OCI-LY3 (cell line): Measurements from ENCODE around the gene SRM.

Experiments used
- CTCF ChIP-seq: fragments of 200-600, 300-600 bp; sonication (generic); IDR thresholded peaks from 2 replicates; pipeline ENCODE4 v1.5.1; 2014; ENCODE audit warnings: antibody characterized with exemption, low read length, low read depth
- EZH2phosphoT487 ChIP-seq: fragments of 200-600 bp; shearing (Covaris generic); IDR thresholded peaks from 2 replicates; pipeline ENCODE4 v1.6.1; 2018; ENCODE audit warnings: antibody characterized with exemption, mixed run types, low read depth

- no peak for TF ChIP-seq CTCF
- TF ChIP-seq EZH2phosphoT487, result no peak
Observed at GRCh38 chr1:11042995-11043874, 16.6 kb downstream of the SRM start.
